WTC11 (cell line): ENCODE results near the gene GH2. TPM values are rescaled to one million over a fixed set of nuclear protein-coding genes. Genes with fewer than 3 reads are reported as not detected.

Experiments used
- ATAC-seq: fragments of 200-7000 bp; cut with Tn5 transposase; 2 replicates; pipeline ENCODE4 v1.10.0; 2021; ENCODE audit warnings: mild to moderate bottlenecking, moderate library complexity
- CTCF ChIA-PET: fragments of 300-600 bp; sonication (Branson Sonifier 250); formaldehyde crosslinking; loops from one replicate; lab custom pipeline; 2021; ENCODE audit warnings: antibody characterized with exemption; lab: Charles Lee
- POLR2A ChIA-PET: fragments of 350-600 bp; sonication (Branson Sonifier 250); formaldehyde crosslinking; loops from one replicate; lab custom pipeline; 2021; ENCODE audit warnings: antibody characterized with exemption; lab: Charles Lee
- DNase-seq: peaks from one replicate; pipeline ENCODE4 v3.0.0; 2021; ENCODE audit warnings: low spot score
- H3K27ac Mint-ChIP-seq: 2 replicates; pipeline ENCODE4 v1.8.0; 2021; ENCODE audit warnings: mixed read lengths
- H3K27me3 Mint-ChIP-seq: 2 replicates; pipeline ENCODE4 v1.8.0; 2021; ENCODE audit warnings: low read depth, mild to moderate bottlenecking, moderate library complexity, mixed read lengths
- H3K36me3 Mint-ChIP-seq: 2 replicates; pipeline ENCODE4 v1.8.0; 2021; ENCODE audit warnings: mixed read lengths
- H3K4me1 Mint-ChIP-seq: 2 replicates; pipeline ENCODE4 v1.8.0; 2022; ENCODE audit warnings: mixed read lengths
- H3K4me3 Mint-ChIP-seq: 2 replicates; pipeline ENCODE4 v1.8.0; 2021; ENCODE audit warnings: mild to moderate bottlenecking, moderate library complexity, mixed read lengths
- H3K9me3 Mint-ChIP-seq: 2 replicates; pipeline ENCODE4 v1.8.0; 2021; ENCODE audit warnings: mixed read lengths
- CTCF ChIP-seq: fragments of 200-600 bp; IDR thresholded peaks from 2 replicates; pipeline ENCODE4 v1.8.0; 2022; ENCODE audit warnings: antibody characterized with exemption
- E2F5 ChIP-seq: sonication (generic); formaldehyde crosslinking; IDR thresholded peaks from 2 replicates; pipeline ENCODE4 v1.8.1; 2022; ENCODE audit warnings: mild to moderate bottlenecking, moderate library complexity, missing genetic modification reagents
- ERG ChIP-seq: fragments of 250-450 bp; sonication (Bioruptor Pico); IDR thresholded peaks from 2 replicates; pipeline ENCODE4 v1.8.0; 2021; ENCODE audit warnings: mild to moderate bottlenecking
- FOXJ3 ChIP-seq: sonication (generic); formaldehyde crosslinking; IDR thresholded peaks from 2 replicates; pipeline ENCODE4 v1.9.0; 2021; ENCODE audit warnings: missing genetic modification reagents, mild to moderate bottlenecking, borderline replicate concordance
- FOXK1 ChIP-seq: sonication (generic); formaldehyde crosslinking; IDR thresholded peaks from 2 replicates; pipeline ENCODE4 v1.8.0; 2022; ENCODE audit warnings: mild to moderate bottlenecking, moderate library complexity, missing genetic modification reagents
- FOXP4 ChIP-seq: sonication (generic); formaldehyde crosslinking; IDR thresholded peaks from 2 replicates; pipeline ENCODE4 v1.8.0; 2022; ENCODE audit warnings: mild to moderate bottlenecking, missing genetic modification reagents
- GTF2I ChIP-seq: fragments of 250-450 bp; sonication (Bioruptor Pico); conservative IDR thresholded peaks from 2 replicates; pipeline ENCODE4 v1.4.0; 2021; ENCODE audit warnings: mild to moderate bottlenecking
- MYBL2 ChIP-seq: sonication (generic); formaldehyde crosslinking; IDR thresholded peaks from 2 replicates; pipeline ENCODE4 v1.8.1; 2023; ENCODE audit warnings: mild to moderate bottlenecking, moderate library complexity, missing genetic modification reagents
- NFYB ChIP-seq: sonication (generic); formaldehyde crosslinking; conservative IDR thresholded peaks from 2 replicates; pipeline ENCODE4 v1.8.0; 2022; ENCODE audit warnings: low read depth, missing genetic modification reagents
- NR2C2 ChIP-seq: sonication (generic); formaldehyde crosslinking; IDR thresholded peaks from 2 replicates; pipeline ENCODE4 v1.8.0; 2022; ENCODE audit warnings: mild to moderate bottlenecking, missing genetic modification reagents
- STAT6 ChIP-seq: sonication (generic); formaldehyde crosslinking; conservative IDR thresholded peaks from 2 replicates; pipeline ENCODE4 v1.8.1; 2023; ENCODE audit warnings: mild to moderate bottlenecking, low read depth, missing genetic modification reagents, moderate library complexity
- ZNF138 ChIP-seq: sonication (generic); formaldehyde crosslinking; conservative IDR thresholded peaks from 2 replicates; pipeline ENCODE4 v1.8.1; 2022; ENCODE audit warnings: mild to moderate bottlenecking, moderate library complexity, missing genetic modification reagents
- ZNF416 ChIP-seq: fragments of 250-450 bp; sonication (Bioruptor Pico); IDR thresholded peaks from 2 replicates; pipeline ENCODE4 v1.9.0; 2021; ENCODE audit warnings: mild to moderate bottlenecking, inconsistent platforms
- total RNA-seq: library from RNA; stranded (reverse); gene quantifications from 3 replicates; pipeline ENCODE4 v1.2.3, GENCODE V29; 2021

The GH2 gene
- total RNA-seq, 1 experiment from 2014 or later = 0.35 TPM

GRCh38 chr17:63835167-63835720 is 46.5 kb downstream of the GH2 start:
- H3K27ac Mint-ChIP-seq = peak overlapping the region; percentile 79
- CTCF ChIA-PET = interaction anchor here (1.1 kb wide), 1 partner anchor 13 kb away, joined by 4 read pairs; no protein-coding TSS in a partner anchor
- TF ChIP-seq CTCF (0 out of 2 replicates have a peak, but pooled peaks have one; percentile 9), FOXP4 (CRISPR knock-in tag) (no peak)

GRCh38 chr17:63834431-63835166 is 47.1 kb downstream of the GH2 start:
- DNase-seq = peak; percentile 70
- peaks cover 23% of the 10 kb centered on the region for H3K4me1 Mint-ChIP-seq
- TF ChIP-seq CTCF = peak; percentile 18; the same call in 1 of the 2 replicates
- TF ChIP-seq STAT6 = no peak
- peak overlapping the region; percentile 79 for H3K27ac Mint-ChIP-seq
- ChIA-PET POLR2A (no interaction called here), CTCF (interaction anchor here (0.7 to 1.5 kb wide), 4 partner anchors 8 to 16 kb away, joined by 4 to 6 read pairs (median 4); partner anchors contain the start of gene SMARCD2)
- H3K27me3 Mint-ChIP-seq = no peaks in the 10 kb centered on the region
- no peaks in the 10 kb centered on the region for H3K9me3 Mint-ChIP-seq
- H3K36me3 Mint-ChIP-seq = peaks cover 61% of the 10 kb centered on the region
- H3K4me3 Mint-ChIP-seq = no peak overlapping the region
- peak; percentile 74 for ATAC-seq

More at GRCh38 chr17:63835167-63835720, 46.5 kb downstream of the GH2 start:
- no peak overlapping the region for H3K4me3 Mint-ChIP-seq
- H3K36me3 Mint-ChIP-seq = peaks cover 54% of the 10 kb centered on the region
- DNase-seq (no peak), ATAC-seq (no peak)
- H3K9me3 Mint-ChIP-seq = no peaks in the 10 kb centered on the region
- H3K4me1 Mint-ChIP-seq = peaks cover 25% of the 10 kb centered on the region
- no peaks in the 10 kb centered on the region for H3K27me3 Mint-ChIP-seq
- POLR2A ChIA-PET = no interaction called here

- DNase-seq = no peak
- CTCF ChIA-PET = interaction anchor here (0.7 to 1.5 kb wide), 4 partner anchors 9 to 15 kb away, joined by 4 to 6 read pairs (median 4); partner anchors contain the start of gene SMARCD2
- Mint-ChIP-seq H3K4me1 (peaks cover 16% of the 10 kb centered on the region), H3K9me3 (no peaks in the 10 kb centered on the region), H3K4me3 (no peak overlapping the region), H3K27me3 (no peaks in the 10 kb centered on the region), H3K36me3 (peaks cover 67% of the 10 kb centered on the region), H3K27ac (peak overlapping the region; percentile 70)
- no peak for ATAC-seq
- POLR2A ChIA-PET = no interaction called here
- TF ChIP-seq NR2C2 = no peak
- TF ChIP-seq FOXJ3 (CRISPR knock-in tag) = no peak
- TF ChIP-seq ZNF138 (CRISPR knock-in tag) = no peak
- no peak for TF ChIP-seq NFYB (CRISPR knock-in tag)
- TF ChIP-seq FOXK1 (CRISPR knock-in tag) = no peak
- TF ChIP-seq ERG = no peak
- no peak for TF ChIP-seq ZNF416 (CRISPR knock-in tag)
- TF ChIP-seq E2F5 (CRISPR knock-in tag) = no peak
- TF ChIP-seq GTF2I (CRISPR knock-in tag) = no peak
- TF ChIP-seq CTCF = no peak
- no peak for TF ChIP-seq MYBL2 (CRISPR knock-in tag)
Measured at GRCh38 chr17:63833741-63834373, 47.9 kb downstream of the GH2 start.
